CD4-positive, alpha-beta T cell (primary cell): Measurements from ENCODE around the gene SLC25A42. TPM values are rescaled to one million over a fixed set of nuclear protein-coding genes. Genes with fewer than 3 reads are reported as not detected.

Experiments
- ATAC-seq: fragments of 200-7000 bp; cut with Tn5 transposase; one replicate; pipeline ENCODE4 v1.10.0; 2022; ENCODE audit warnings: mild to moderate bottlenecking; ENCODE audit not compliant: poor library complexity
- CTCF ChIA-PET: fragments of 350-600 bp; sonication (Branson Sonifier 250); formaldehyde crosslinking; loops from one replicate; lab custom pipeline; 2021; ENCODE audit warnings: antibody characterized with exemption, inconsistent platforms; lab: Charles Lee
- POLR2A ChIA-PET: fragments of 350-600 bp; sonication (Branson Sonifier 250); formaldehyde crosslinking; loops from one replicate; lab custom pipeline; 2021; ENCODE audit warnings: antibody characterized with exemption, inconsistent platforms; lab: Charles Lee
- DNase-seq, 14 experiments: peaks; one replicate each; pipeline ENCODE4 v3.0.0-alpha.2; 2013 to 2020; ENCODE audit warnings: mixed read lengths in 2 of 14
- H3K27ac ChIP-seq, 2 donors: one replicate each; pipeline versions ENCODE4 v1.5.1 to v1.7.0; 2013; ENCODE audit warnings: low read length in 2 of 2, low read depth in 1 of 2, mild to moderate bottlenecking in 1 of 2
- H3K27me3 ChIP-seq, 2 experiments: 1 replicate in 1 of 2; 2 replicates in 1 of 2; pipeline versions ENCODE4 v1.6.1 to v1.7.0; 2013; ENCODE audit warnings: low read length in 2 of 2, control low read depth in 1 of 2, mild to moderate bottlenecking in 1 of 2, moderate library complexity in 1 of 2; ENCODE audit not compliant: insufficient read depth in 2 of 2, control insufficient read depth in 1 of 2
- H3K36me3 ChIP-seq: one replicate; pipeline ENCODE4 v1.6.1; 2013; ENCODE audit warnings: low read length, control low read depth; ENCODE audit not compliant: insufficient read depth
- H3K4me1 ChIP-seq: one replicate; pipeline ENCODE4 v1.6.1; 2013; ENCODE audit warnings: low read length, control low read depth; ENCODE audit not compliant: insufficient read depth
- H3K4me3 ChIP-seq: one replicate; pipeline ENCODE4 v1.5.1; 2013; ENCODE audit warnings: mild to moderate bottlenecking, low read length, moderate library complexity
- H3K9me3 ChIP-seq, 2 experiments: 1 replicate in 1 of 2; 2 replicates in 1 of 2; pipeline versions ENCODE4 v1.6.1 to v1.7.0; 2013; ENCODE audit warnings: low read length in 2 of 2, mild to moderate bottlenecking in 2 of 2, control low read depth in 1 of 2, moderate library complexity in 1 of 2; ENCODE audit not compliant: control insufficient read depth in 1 of 2, insufficient read depth in 1 of 2
- H3K27ac Mint-ChIP-seq: one replicate; pipeline ENCODE4 v1.8.0; 2020; ENCODE audit warnings: mixed read lengths
- H3K27me3 Mint-ChIP-seq: one replicate; pipeline ENCODE4 v1.8.0; 2021; ENCODE audit warnings: mixed read lengths
- H3K36me3 Mint-ChIP-seq: one replicate; pipeline ENCODE4 v1.8.0; 2021; ENCODE audit warnings: low read depth, mixed read lengths
- H3K4me1 Mint-ChIP-seq: one replicate; pipeline ENCODE4 v1.8.0; 2021; ENCODE audit warnings: low read depth, mixed read lengths
- H3K4me3 Mint-ChIP-seq: one replicate; pipeline ENCODE4 v1.8.0; 2020; ENCODE audit warnings: mild to moderate bottlenecking, mixed read lengths
- H3K9me3 Mint-ChIP-seq: one replicate; pipeline ENCODE4 v1.8.0; 2020; ENCODE audit warnings: mixed read lengths
- intact Hi-C, 2 experiments: fragments of 100-400 bp; cut with DNase I in 1 of 2; cut with micrococcal nuclease in 1 of 2; formaldehyde crosslinking; loops; one replicate each; pipeline versions ENCODE4 v1.15.1 to v1.9.0; 2023 to 2025; cut with DNase I, micrococcal nuclease
- total RNA-seq, 174 experiments: library from RNA in 2 of 174; stranded (reverse) in 2 of 174; gene quantifications; one replicate each; pipeline ENCODE4 v1.2.3 and lab custom pipeline; 2021 to 2026
- TF ChIP-seq, protein P1 (sequence below): fragments of 200-600 bp; IDR thresholded peaks from one replicate; pipeline ENCODE4 v1.8.0; 2022; ENCODE audit warnings: antibody characterized with exemption, mild to moderate bottlenecking

The SLC25A42 gene
- total RNA-seq, 2 experiments from 2014 or later, result 15.1 to 15.4 TPM

DNA sequence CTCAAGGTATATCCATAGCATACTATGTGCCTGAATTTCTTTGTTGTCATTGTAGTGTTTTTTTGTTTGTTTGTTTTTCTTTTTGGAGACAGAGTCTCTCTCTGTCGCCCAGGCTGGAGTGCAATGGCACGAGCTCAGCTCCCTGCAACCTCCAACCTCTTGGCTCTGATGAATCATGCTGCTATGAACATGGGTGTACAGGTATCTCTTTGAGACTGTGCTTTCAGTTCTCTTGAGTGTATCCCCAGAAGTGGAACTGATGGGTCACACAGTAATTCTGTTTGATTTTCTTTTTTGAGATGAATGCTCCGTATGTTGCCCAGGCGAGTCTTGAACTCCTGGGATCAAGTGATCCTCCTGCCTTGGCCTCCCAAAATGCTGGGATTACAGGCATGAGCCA lies 13.7 kb upstream of the SLC25A42 start:
- H3K4me1 ChIP-seq, result no peaks in the 10 kb centered on the region
- H3K9me3 ChIP-seq, result no peaks in the 10 kb centered on the region
- ChIA-PET CTCF (interaction anchor here (0.6 to 1.2 kb wide), 2 partner anchors 96 to 1678 kb away, joined by 3 to 4 read pairs; no protein-coding TSS in a partner anchor), POLR2A (no interaction called here)
- H3K4me3 Mint-ChIP-seq, result no peak overlapping the region
- H3K4me1 Mint-ChIP-seq, result no peaks in the 10 kb centered on the region
- peaks cover 39% of the 10 kb centered on the region for H3K36me3 ChIP-seq
- no peak overlapping the region for H3K4me3 ChIP-seq
- intact Hi-C loops, result no loop called here
- H3K36me3 Mint-ChIP-seq, result peaks cover 60% of the 10 kb centered on the region
- TF ChIP-seq, protein P1, sequence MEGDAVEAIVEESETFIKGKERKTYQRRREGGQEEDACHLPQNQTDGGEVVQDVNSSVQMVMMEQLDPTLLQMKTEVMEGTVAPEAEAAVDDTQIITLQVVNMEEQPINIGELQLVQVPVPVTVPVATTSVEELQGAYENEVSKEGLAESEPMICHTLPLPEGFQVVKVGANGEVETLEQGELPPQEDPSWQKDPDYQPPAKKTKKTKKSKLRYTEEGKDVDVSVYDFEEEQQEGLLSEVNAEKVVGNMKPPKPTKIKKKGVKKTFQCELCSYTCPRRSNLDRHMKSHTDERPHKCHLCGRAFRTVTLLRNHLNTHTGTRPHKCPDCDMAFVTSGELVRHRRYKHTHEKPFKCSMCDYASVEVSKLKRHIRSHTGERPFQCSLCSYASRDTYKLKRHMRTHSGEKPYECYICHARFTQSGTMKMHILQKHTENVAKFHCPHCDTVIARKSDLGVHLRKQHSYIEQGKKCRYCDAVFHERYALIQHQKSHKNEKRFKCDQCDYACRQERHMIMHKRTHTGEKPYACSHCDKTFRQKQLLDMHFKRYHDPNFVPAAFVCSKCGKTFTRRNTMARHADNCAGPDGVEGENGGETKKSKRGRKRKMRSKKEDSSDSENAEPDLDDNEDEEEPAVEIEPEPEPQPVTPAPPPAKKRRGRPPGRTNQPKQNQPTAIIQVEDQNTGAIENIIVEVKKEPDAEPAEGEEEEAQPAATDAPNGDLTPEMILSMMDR, result no peak
- no peak overlapping the region for H3K27ac ChIP-seq
- ATAC-seq, result no peak
- H3K27ac Mint-ChIP-seq, result no peak overlapping the region
- H3K27me3 ChIP-seq, result no peaks in the 10 kb centered on the region
- DNase-seq, result no peak
- H3K27me3 Mint-ChIP-seq, result no peaks in the 10 kb centered on the region
- H3K9me3 Mint-ChIP-seq, result no peaks in the 10 kb centered on the region

- intact Hi-C loops, result no loop called here
- Histone ChIP-seq H3K4me1 (no peaks in the 10 kb centered on the region), H3K27ac (no peak overlapping the region), H3K27me3 (no peaks in the 10 kb centered on the region), H3K9me3 (no peaks in the 10 kb centered on the region), H3K4me3 (no peak overlapping the region), H3K36me3 (peaks cover 44% of the 10 kb centered on the region)
- POLR2A ChIA-PET, result interaction anchor here (2.3 kb wide), 1 partner anchor 12 kb away, joined by 5 read pairs; the partner anchor contains the start of gene SLC25A42
- Mint-ChIP-seq H3K4me3 (no peak overlapping the region), H3K36me3 (peaks cover 64% of the 10 kb centered on the region), H3K27ac (no peak overlapping the region), H3K9me3 (no peaks in the 10 kb centered on the region), H3K27me3 (no peaks in the 10 kb centered on the region), H3K4me1 (no peaks in the 10 kb centered on the region)
- no peak for DNase-seq
- TF ChIP-seq, protein P1, result no peak
- ATAC-seq, result no peak
- CTCF ChIA-PET, result interaction anchor here (0.6 to 1.2 kb wide), 2 partner anchors 95 to 1679 kb away, joined by 3 to 4 read pairs; no protein-coding TSS in a partner anchor
Observed at GRCh38 chr19:19050731-19051130, 13.1 kb upstream of the SLC25A42 start.

DNA sequence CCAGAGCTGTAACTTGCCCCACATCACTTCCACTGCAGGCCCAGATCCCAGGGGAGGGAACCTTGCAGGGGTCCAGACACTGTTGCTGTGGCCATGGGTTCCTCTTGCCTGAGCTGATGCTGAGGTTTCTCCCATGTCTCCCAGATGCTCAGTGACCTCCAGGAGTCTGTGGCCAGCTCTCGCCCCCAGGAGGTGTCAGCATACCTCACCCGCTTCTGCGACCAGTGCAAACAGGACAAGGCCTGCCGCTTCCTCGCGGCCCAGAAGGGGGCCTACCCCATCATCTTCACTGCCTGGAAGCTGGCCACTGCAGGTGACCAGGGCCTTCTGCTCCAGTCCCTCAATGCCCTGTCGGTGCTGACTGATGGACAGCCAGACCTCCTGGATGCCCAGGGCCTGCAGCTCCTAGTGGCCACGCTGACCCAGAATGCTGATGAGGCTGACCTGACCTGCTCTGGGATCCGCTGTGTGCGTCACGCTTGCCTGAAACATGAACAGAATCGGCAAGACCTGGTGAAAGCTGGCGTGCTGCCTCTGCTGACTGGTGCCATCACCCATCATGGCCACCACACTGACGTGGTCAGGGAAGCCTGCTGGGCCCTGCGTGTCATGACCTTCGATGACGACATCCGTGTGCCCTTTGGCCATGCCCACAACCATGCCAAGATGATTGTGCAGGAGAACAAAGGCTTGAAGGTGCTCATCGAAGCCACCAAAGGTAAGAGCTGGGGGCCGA lies 12.1 kb upstream of the SLC25A42 start:
- no peak overlapping the region for H3K27ac Mint-ChIP-seq
- intact Hi-C loops, result loop anchor here in 1 of 2 experiments (2.0 kb wide), 1 partner anchor 65 kb away; no protein-coding TSS in a partner anchor
- ATAC-seq (no peak), DNase-seq (no peak)
- H3K9me3 Mint-ChIP-seq, result no peaks in the 10 kb centered on the region
- ChIA-PET POLR2A (interaction anchor here (2.3 kb wide), 1 partner anchor 11 kb away, joined by 5 read pairs; the partner anchor contains the start of gene SLC25A42), CTCF (interaction anchor here (0.8 kb wide), 1 partner anchor 14 kb away, joined by 3 read pairs; no protein-coding TSS in a partner anchor)
- Histone ChIP-seq H3K36me3 (peaks cover 50% of the 10 kb centered on the region), H3K4me3 (no peak overlapping the region), H3K4me1 (no peaks in the 10 kb centered on the region), H3K27me3 (no peaks in the 10 kb centered on the region), H3K9me3 (no peaks in the 10 kb centered on the region), H3K27ac (no peak overlapping the region)
- TF ChIP-seq, protein P1, result no peak
- no peaks in the 10 kb centered on the region for H3K4me1 Mint-ChIP-seq
- H3K36me3 Mint-ChIP-seq, result peaks cover 62% of the 10 kb centered on the region
- no peaks in the 10 kb centered on the region for H3K27me3 Mint-ChIP-seq
- no peak overlapping the region for H3K4me3 Mint-ChIP-seq
